GM21390 (cell line): ENCODE results near the gene KCTD1.

Experiments
- ATAC-seq: cut with Tn5 transposase; IDR thresholded peaks from one replicate; pipeline ENCODE4 v1.9.1; 2021; ENCODE audit not compliant: unreplicated experiment

Gene KCTD1

GRCh38 chr18:26548415-26549262 is at the start of gene KCTD1:
Gene KCTD1 (minus strand): TSS chr18:26548553. CDS start chr18:26548536, 17 bp downstream.
- ATAC-seq: peak; percentile 42

GRCh38 chr18:26593365-26594320 is 45.3 kb upstream of the KCTD1 start:
- ATAC-seq: no peak

DNA sequence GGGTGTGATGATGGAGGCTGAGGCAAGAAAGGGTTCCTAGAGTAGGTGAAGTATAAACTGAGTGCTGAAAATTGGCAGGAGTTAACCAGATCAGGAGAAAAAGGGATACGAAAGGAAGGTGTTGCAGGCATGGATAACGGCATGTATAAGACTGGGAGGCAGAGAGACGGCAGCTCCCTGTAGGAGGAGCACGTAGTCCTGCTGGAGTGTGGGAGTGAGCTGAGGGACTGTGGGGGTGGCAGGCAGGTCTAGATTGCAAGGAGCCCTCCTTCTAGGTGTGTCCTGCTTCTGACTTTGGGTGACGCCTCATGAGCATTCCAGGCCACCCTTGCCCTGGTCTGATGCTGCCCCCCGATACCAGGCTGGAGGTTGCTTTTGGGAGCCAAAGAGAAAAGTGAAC is 36.4 kb upstream of the KCTD1 start:
- ATAC-seq: no peak

GRCh38 chr18:26579941-26580618 is 31.7 kb upstream of the KCTD1 start:
- no peak for ATAC-seq

- no peak for ATAC-seq
Observed at GRCh38 chr18:26575865-26576217, 27.5 kb upstream of the KCTD1 start.

DNA sequence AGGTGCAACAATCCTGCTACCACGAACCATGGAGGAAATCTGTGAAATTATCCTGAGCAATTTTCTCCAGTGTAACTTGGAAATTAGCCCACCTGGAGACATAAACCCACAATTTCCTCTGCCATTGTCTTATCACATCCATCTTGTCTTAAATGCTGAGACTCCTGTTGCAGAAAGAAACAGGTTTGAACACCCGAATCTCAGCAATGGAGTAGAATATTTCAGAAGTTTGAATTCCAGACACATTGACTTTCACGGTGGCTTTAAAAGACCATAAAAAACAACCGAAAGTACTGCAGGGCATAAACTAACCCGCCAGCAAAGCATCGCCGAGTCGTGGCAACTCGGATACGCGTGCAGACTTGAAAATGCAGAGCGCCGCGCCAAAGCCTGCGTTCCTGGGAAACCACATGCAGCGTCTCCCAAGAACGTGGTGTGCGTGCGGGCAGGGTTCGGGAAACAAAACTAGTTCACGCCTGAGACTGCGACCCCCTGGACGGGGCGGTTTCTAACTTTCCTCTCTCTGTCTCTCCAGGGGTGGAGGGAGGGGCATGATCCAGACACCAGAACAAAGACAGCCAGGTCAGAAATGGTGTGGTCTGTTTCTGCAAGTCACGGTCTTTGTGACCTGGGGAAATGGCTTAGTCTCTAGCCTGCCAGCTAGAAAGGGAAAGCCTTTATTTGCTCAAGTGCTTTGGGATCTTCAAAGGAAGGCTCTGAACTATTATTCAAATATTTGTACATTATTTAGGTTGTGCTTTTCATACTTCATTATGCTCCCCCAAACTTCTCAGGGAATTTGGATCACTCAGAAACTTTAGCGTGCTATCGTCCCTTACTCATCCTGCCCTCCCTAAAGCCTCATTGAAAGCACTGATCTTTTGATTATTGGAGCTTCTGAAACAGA is 26.9 kb upstream of the KCTD1 start:
- ATAC-seq: no peak

DNA sequence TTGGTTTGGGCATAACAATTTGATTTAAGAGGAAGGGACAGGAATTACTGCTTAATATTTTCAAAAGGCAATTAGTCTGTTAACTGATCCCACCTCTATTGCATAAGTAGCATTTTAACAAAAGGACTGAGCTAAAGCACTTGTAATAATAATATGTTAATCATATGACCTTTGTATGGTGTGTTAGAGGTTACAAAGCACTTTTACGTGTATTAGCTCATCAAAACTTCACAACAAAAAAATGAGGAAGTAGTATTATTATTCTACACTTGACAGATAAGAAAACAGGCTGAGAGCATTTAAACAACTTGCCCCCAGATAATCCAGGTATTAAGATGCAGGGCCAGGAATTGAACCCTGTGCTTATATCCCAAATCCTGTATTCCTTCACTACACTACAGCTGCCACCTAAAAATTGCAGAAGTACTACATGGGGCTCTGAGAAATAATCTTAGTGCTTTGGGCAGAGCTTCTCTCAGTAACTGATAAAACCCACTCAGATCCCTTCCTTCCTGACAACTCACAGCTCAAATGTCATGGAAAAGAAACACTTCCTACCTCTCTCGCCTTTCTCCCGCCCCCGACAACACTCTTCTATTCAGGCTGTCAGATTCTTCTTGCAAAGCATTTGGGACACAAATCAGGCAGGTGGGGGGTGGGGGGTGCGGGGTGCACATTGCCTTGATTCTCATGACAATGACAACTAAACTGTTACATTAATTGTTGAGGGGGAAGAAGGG is 20.7 kb upstream of the KCTD1 start:
- no peak for ATAC-seq

DNA sequence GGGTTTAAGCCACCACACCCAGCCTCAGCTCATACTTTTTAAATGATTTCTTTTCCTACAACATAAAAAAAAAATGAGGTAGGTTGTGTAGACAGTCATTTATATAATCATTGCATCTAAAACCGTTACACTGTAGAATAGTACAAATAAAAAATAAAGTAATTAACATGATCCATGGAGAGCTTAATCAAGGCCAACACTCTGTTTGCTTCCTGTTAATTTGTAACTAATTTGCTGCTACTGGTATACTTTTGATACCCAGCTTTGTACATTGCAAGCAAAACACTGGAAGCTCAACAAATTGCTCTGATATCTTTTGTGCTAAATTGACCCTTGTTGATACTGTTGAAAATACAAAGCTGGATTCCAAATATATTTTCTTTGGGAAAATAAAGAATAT is 20.2 kb upstream of the KCTD1 start:
- no peak for ATAC-seq

GRCh38 chr18:26566874-26567555 is 18.7 kb upstream of the KCTD1 start:
- ATAC-seq: no peak

DNA sequence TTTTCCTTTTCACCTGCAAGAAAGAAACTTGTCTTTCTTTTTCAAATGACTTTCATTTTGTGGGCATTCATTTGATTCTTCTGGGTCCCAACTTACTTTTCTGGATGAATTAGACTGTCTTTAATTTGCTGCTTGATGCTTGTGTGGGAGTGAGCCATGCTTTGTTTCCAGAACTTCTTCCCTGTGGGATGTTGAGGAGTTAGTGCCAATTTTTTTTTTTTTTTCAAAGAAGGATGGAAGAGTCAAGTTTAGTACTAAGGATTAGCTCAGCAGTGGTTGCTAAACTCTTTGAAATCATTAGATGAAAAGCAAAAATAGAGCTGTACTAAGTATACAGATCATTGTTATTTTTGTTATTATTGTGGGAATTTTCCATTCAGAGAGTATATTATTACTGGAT is 17.2 kb upstream of the KCTD1 start:
- ATAC-seq: no peak

DNA sequence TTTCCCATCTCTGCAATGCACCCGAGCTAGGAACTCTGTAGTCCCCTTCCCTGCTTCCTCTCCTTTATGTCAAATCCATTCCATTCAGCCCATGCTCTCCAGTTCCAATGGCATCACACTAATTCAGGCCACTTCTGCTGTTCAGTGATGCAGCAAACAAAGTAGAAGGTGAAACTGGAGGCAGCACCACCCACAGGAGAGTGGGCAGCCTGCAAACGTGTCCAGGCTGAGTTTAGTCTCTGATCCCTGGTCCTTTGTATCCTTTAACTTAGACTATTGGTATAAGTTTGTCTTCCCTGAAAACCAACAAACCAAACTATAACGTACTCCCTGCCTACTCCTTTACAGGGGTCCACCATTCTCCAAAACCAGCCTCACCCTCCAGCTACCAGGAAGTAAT is 14.7 kb upstream of the KCTD1 start:
- ATAC-seq: no peak

- no peak for ATAC-seq
Observed at GRCh38 chr18:26562568-26562967, 14.2 kb upstream of the KCTD1 start.

DNA sequence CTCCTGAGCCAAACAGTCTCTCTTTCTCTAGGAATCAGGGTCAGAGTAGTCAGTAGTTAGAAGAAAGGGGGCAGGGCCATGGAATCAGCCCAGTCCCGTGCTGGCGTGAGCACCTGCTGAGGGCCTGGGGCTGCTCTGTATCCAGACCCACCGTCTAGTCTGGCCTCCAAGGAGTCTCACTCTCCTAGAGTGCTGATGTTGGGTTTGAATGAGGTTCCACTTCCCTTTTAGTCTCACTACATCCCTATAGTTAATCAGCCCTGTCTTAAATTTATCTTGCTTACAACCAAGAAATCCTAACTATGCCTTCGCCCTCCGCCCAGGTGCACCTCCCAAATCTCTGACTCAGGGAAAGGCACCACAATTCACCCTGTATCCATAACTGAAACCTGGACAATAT is 13.4 kb upstream of the KCTD1 start:
- ATAC-seq: no peak

DNA sequence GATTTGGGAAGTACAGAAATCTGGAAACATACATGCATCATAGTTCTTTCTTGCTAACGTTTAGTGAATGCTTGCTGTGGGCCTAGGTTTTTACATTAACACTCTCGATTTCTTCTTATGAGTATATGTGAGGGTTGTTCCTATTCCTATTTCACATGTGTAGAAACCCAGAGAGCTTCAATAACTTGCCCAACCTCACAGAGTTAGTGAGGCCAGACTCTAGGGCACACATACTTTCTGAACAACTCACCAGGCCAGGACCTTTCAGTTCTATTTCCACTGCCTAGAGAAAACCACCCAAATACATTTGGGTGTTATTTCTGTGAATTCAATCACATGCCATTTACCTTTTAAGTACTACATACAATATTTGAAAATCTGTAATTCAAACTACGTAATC is 8.2 kb upstream of the KCTD1 start:
- peak; percentile 96 for ATAC-seq

DNA sequence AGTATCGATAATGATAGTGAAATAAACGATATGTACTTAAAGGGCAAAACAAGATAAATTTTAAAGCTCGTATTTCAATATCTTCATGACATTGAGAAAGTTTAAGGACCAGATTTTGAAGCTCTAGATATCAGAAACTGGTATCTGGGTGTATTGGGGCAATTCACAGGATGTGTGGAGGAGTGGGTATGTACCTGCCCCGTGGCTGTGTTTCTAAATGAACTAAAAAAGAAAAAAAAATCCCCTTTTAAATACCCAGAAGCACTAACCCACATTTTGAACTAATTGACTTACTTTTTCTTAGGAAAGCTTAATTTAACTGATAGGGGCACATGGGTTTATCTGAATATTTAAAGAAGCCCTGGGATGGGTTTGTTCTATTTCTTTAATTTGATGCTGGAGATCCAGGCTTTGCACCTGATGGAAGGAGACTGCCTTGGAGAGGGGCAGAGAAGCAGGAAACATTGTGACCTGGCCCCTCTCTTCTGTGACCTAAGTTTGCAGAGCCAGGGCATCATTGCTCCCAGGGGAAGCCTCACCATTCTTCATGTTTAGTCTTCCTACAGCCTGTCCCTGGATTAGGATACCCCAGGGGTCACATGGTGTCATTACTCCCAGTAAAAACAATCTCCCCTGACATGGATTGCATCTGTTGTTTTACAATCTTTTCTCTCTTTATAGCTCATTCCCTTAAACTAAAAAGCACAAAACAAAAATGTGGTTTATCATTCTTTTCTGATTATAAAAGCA is 7.6 kb upstream of the KCTD1 start:
- no peak for ATAC-seq

GRCh38 chr18:26553943-26554342 is 5.6 kb upstream of the KCTD1 start:
- no peak for ATAC-seq

DNA sequence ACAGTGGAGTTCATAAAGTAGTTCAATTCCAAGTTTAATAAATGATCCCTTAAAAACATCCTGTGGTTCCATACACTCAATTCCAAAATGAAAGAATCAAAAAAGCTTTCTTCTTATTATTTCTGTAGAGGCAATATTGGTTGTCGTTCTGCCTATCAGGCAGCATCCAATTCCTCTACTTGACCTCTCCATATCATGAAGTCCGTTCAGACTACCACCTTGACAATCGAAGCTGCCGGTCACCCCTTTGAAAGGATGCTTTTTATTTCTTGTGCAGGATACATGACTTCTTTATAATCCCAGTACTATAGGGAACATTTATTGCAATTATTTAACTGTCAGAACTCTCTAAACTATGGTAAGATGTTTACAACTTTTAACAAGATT is 3.3 kb upstream of the KCTD1 start:
- ATAC-seq: no peak

DNA sequence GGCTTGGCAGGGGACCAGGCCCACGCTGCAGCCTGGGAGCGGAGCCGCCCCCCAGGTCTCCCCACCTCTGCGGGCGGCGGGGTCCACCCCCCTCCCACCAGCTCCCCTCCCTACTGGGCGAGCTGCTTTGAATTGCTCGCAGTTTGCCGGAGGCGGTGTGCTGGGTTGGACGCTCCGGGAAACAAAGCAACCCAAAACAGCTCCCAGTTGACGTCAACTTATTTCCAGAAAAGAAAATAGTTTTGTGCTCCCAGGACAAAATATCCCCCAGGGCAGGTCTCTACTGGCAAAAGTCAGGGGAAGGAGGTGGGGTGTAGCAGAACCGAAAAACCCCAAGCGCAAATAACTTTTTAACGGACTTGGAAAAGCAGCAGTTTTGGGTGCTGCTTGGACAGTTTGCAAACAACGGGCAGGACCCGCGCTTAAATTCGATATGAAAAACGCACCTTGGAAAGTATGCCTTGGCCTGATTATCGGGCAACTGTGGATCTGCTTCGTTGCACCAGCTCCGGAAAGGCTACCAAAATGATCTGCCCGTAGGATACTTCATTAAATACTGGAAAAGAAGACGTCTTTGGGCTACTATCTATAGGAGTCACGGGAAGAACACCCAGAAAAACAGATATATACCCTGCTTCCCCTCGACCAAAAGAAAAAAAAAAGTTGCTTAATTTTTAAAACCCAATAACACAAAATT is 2.8 kb upstream of the KCTD1 start:
- no peak for ATAC-seq
